ENCODE measurements around the gene HOXA5.

- TF ChIP-seq EZH2 (IDR thresholded peaks at IDR 0.05; ENCODE audit: low read length, unreplicated experiment) (no peak), CTCF (conservative IDR thresholded peaks at IDR 0.05; ENCODE audit: low read depth, low read length) (no peak)
Observed at GRCh38 chr7:27093184-27093895, 50.1 kb downstream of the HOXA5 start.

Measured in PC-3 (cell line).